HEK293 (cell line): Measurements from ENCODE around the gene ZBBX.

Source experiments
- CTCF ChIA-PET: fragments of 350-600 bp; formaldehyde crosslinking; extraction: SDS; loops from one replicate; lab custom pipeline; 2021; ENCODE audit warnings: antibody characterized with exemption; lab: Yijun Ruan, JAX
- POLR2A ChIA-PET: fragments of 300-600 bp; formaldehyde crosslinking; extraction: SDS; loops from one replicate; lab custom pipeline; 2020; ENCODE audit warnings: antibody characterized with exemption, inconsistent platforms; lab: Yijun Ruan, JAX
- H3K27ac ChIP-seq: fragments of 200-500 bp; sonication (Bioruptor generic); 2 replicates; pipeline ENCODE4 v1.5.1; 2014; ENCODE audit warnings: low read depth, low read length, control low read depth, inconsistent platforms; ENCODE audit errors: extremely low read depth
- H3K36me3 ChIP-seq, 2 experiments: fragments of 200-500 bp in 1 of 2; sonication (Bioruptor generic) in 1 of 2; 1 replicate in 1 of 2; 2 replicates in 1 of 2; pipeline ENCODE4 v1.5.1; 2014 to 2017; ENCODE audit warnings: inconsistent platforms in 2 of 2, low read length in 2 of 2; ENCODE audit not compliant: control insufficient read depth in 2 of 2, insufficient read depth in 1 of 2
- H3K4me1 ChIP-seq: fragments of 200-500 bp; sonication (Bioruptor generic); 2 replicates; pipeline ENCODE4 v1.5.1; 2014; ENCODE audit warnings: mild to moderate bottlenecking, low read length, inconsistent platforms; ENCODE audit not compliant: control insufficient read depth, insufficient read depth
- H3K4me3 ChIP-seq: 2 replicates; pipeline ENCODE4 v1.5.1; 2011; ENCODE audit warnings: low read depth, mild to moderate bottlenecking, control low read depth, low read length, moderate library complexity
- H3K9me3 ChIP-seq: fragments of 200-500 bp; sonication (Bioruptor generic); 2 replicates; pipeline ENCODE4 v1.5.1; 2014; ENCODE audit warnings: low read depth, low read length, inconsistent platforms; ENCODE audit not compliant: control insufficient read depth, insufficient read depth
- BCL11A ChIP-seq: fragments of 450-650 bp; formaldehyde crosslinking; IDR thresholded peaks from 2 replicates; pipeline ENCODE4 v1.5.1; 2016; ENCODE audit warnings: low read depth, missing biosample characterization, missing genetic modification characterization
- BCL6B ChIP-seq: fragments of 450-650 bp; formaldehyde crosslinking; IDR thresholded peaks from 2 replicates; pipeline ENCODE4 v1.5.1; 2017; ENCODE audit warnings: missing biosample characterization, missing genetic modification characterization
- MEIS1 ChIP-seq: sonication (generic); formaldehyde crosslinking; IDR thresholded peaks from 2 replicates; pipeline ENCODE4 v1.8.1; 2022; ENCODE audit warnings: missing genetic modification reagents, mild to moderate bottlenecking, borderline replicate concordance
- PRDM1 ChIP-seq: fragments of 450-650 bp; formaldehyde crosslinking; IDR thresholded peaks from 2 replicates; pipeline ENCODE4; 2016; ENCODE audit warnings: missing biosample characterization, missing genetic modification characterization
- SP2 ChIP-seq: fragments of 450-650 bp; formaldehyde crosslinking; IDR thresholded peaks from 2 replicates; pipeline ENCODE4 v1.5.1; 2016; ENCODE audit warnings: missing biosample characterization, missing genetic modification characterization
- ZNF174 ChIP-seq: fragments of 450-650 bp; formaldehyde crosslinking; IDR thresholded peaks from 2 replicates; pipeline ENCODE4 v1.5.0; 2017; ENCODE audit warnings: missing biosample characterization, mild to moderate bottlenecking, missing genetic modification characterization
- ZNF26 ChIP-seq: fragments of 450-650 bp; formaldehyde crosslinking; IDR thresholded peaks from 2 replicates; pipeline ENCODE4 v1.5.1; 2016; ENCODE audit warnings: missing biosample characterization, missing genetic modification characterization
- ZNF292 ChIP-seq: fragments of 450-650 bp; formaldehyde crosslinking; IDR thresholded peaks from 2 replicates; pipeline ENCODE4 v1.5.1; 2016; ENCODE audit warnings: low read depth, missing biosample characterization, missing genetic modification characterization, borderline replicate concordance
- ZNF488 ChIP-seq: fragments of 450-650 bp; formaldehyde crosslinking; IDR thresholded peaks from 2 replicates; pipeline ENCODE4 v1.5.1; 2016; ENCODE audit warnings: missing biosample characterization, missing genetic modification characterization
- ZNF624 ChIP-seq: fragments of 450-650 bp; formaldehyde crosslinking; IDR thresholded peaks from 2 replicates; pipeline ENCODE4 v1.5.1; 2017; ENCODE audit warnings: missing biosample characterization, missing genetic modification characterization
- ZNF629 ChIP-seq: fragments of 450-650 bp; formaldehyde crosslinking; IDR thresholded peaks from 2 replicates; pipeline ENCODE4 v1.5.1; 2017; ENCODE audit warnings: missing biosample characterization, missing genetic modification characterization
- ZNF654 ChIP-seq: fragments of 450-650 bp; formaldehyde crosslinking; IDR thresholded peaks from 2 replicates; pipeline ENCODE4 v1.5.1; 2016; ENCODE audit warnings: low read depth, missing biosample characterization, missing genetic modification characterization
- ZNF660 ChIP-seq: fragments of 450-650 bp; IDR thresholded peaks from 2 replicates; pipeline ENCODE4 v1.5.1; 2018; ENCODE audit warnings: missing biosample characterization, mild to moderate bottlenecking, missing genetic modification characterization
- ZNF785 ChIP-seq: fragments of 450-650 bp; formaldehyde crosslinking; IDR thresholded peaks from 2 replicates; pipeline ENCODE4 v1.5.1; 2016; ENCODE audit warnings: missing biosample characterization, missing genetic modification characterization
- ZSCAN30 ChIP-seq: fragments of 450-650 bp; IDR thresholded peaks from 2 replicates; pipeline ENCODE4 v1.5.1; 2018; ENCODE audit warnings: missing biosample characterization, mild to moderate bottlenecking, missing genetic modification characterization, moderate library complexity
- TF ChIP-seq, protein P1 (sequence below): fragments of 450-650 bp; formaldehyde crosslinking; IDR thresholded peaks from 2 replicates; pipeline ENCODE4 v1.5.1; 2016; ENCODE audit warnings: missing biosample characterization, missing genetic modification characterization
- TF ChIP-seq, protein P2 (sequence below): fragments of 450-650 bp; formaldehyde crosslinking; IDR thresholded peaks from 2 replicates; pipeline ENCODE4 v1.5.1; 2016; ENCODE audit warnings: missing biosample characterization, missing genetic modification characterization
- TF ChIP-seq, protein P3 (sequence below): fragments of 450-650 bp; formaldehyde crosslinking; IDR thresholded peaks from 2 replicates; pipeline ENCODE4 v1.5.1; 2016; ENCODE audit warnings: missing biosample characterization, missing genetic modification characterization

ZBBX gene

GRCh38 chr3:167406876-167407492 lies 26.9 kb upstream of the ZBBX start:
- CTCF ChIA-PET: interaction anchor here (0.8 to 2.0 kb wide), 5 partner anchors 278 to 633 kb away, joined by 3 to 9 read pairs (median 5); no protein-coding TSS in a partner anchor
- POLR2A ChIA-PET: no interaction called here

DNA sequence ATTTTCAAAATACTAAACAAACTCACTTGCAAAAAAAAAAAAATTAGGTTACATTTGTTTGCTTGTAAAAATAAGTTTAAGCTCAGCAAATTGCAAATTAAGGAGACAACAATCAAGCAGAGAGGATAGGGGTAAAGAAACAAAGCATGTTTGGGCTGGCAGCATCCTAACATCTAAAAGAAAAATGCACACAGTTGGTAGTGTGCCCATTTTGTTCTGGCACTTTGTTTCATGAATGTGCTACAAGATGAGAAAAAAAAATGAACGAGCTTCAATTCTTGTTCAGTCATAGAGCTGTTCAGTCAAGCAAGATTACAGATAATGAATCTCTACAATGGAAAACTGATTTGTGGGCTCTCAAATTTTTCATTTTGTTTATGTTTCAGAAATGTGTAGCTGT lies 17.7 kb upstream of the ZBBX start:
- Histone ChIP-seq H3K9me3 (no peaks in the 10 kb centered on the region), H3K27ac (no peak overlapping the region), H3K36me3 (no peaks in the 10 kb centered on the region)
- POLR2A ChIA-PET: no interaction called here
- TF ChIP-seq SP2 (tag by site-specific recombination) (no peak), ZNF26 (tag by site-specific recombination) (no peak), ZSCAN30 (no peak), ZNF624 (tag by site-specific recombination) (no peak), ZNF785 (tag by site-specific recombination) (no peak), ZNF174 (tag by site-specific recombination) (no peak), ZNF629 (no peak), BCL11A (tag by site-specific recombination) (no peak), ZNF292 (no peak), BCL6B (tag by site-specific recombination) (no peak), MEIS1 (CRISPR knock-in tag) (no peak)
- TF ChIP-seq, protein P1, sequence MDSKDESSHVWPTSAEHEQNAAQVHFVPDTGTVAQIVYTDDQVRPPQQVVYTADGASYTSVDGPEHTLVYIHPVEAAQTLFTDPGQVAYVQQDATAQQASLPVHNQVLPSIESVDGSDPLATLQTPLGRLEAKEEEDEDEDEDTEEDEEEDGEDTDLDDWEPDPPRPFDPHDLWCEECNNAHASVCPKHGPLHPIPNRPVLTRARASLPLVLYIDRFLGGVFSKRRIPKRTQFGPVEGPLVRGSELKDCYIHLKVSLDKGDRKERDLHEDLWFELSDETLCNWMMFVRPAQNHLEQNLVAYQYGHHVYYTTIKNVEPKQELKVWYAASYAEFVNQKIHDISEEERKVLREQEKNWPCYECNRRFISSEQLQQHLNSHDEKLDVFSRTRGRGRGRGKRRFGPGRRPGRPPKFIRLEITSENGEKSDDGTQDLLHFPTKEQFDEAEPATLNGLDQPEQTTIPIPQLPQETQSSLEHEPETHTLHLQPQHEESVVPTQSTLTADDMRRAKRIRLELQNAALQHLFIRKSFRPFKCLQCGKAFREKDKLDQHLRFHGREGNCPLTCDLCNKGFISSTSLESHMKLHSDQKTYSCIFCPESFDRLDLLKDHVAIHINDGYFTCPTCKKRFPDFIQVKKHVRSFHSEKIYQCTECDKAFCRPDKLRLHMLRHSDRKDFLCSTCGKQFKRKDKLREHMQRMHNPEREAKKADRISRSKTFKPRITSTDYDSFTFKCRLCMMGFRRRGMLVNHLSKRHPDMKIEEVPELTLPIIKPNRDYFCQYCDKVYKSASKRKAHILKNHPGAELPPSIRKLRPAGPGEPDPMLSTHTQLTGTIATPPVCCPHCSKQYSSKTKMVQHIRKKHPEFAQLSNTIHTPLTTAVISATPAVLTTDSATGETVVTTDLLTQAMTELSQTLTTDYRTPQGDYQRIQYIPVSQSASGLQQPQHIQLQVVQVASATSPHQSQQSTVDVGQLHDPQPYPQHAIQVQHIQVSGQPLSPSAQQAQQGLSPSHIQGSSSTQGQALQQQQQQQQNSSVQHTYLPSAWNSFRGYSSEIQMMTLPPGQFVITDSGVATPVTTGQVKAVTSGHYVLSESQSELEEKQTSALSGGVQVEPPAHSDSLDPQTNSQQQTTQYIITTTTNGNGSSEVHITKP (tag by site-specific recombination): no peak
- TF ChIP-seq, all 188 proteins: peak for 0
- CTCF ChIA-PET: no interaction called here
- no peaks in the 10 kb centered on the region for H3K4me1 ChIP-seq
- no peak overlapping the region for H3K4me3 ChIP-seq

More at GRCh38 chr3:167406876-167407492, 26.9 kb upstream of the ZBBX start:
- Histone ChIP-seq H3K27ac (no peak overlapping the region), H3K4me3 (no peak overlapping the region), H3K9me3 (no peaks in the 10 kb centered on the region), H3K36me3 (no peaks in the 10 kb centered on the region), H3K4me1 (no peaks in the 10 kb centered on the region)
- TF ChIP-seq ZNF488 (tag by site-specific recombination) (no peak), ZNF660 (tag by site-specific recombination) (peak; percentile 63; the same call in 1 of the 2 replicates), PRDM1 (tag by site-specific recombination) (0 out of 2 replicates have a peak, but pooled peaks have one; percentile 17), ZNF654 (tag by site-specific recombination) (peak; percentile 58)
- TF ChIP-seq, protein P2, sequence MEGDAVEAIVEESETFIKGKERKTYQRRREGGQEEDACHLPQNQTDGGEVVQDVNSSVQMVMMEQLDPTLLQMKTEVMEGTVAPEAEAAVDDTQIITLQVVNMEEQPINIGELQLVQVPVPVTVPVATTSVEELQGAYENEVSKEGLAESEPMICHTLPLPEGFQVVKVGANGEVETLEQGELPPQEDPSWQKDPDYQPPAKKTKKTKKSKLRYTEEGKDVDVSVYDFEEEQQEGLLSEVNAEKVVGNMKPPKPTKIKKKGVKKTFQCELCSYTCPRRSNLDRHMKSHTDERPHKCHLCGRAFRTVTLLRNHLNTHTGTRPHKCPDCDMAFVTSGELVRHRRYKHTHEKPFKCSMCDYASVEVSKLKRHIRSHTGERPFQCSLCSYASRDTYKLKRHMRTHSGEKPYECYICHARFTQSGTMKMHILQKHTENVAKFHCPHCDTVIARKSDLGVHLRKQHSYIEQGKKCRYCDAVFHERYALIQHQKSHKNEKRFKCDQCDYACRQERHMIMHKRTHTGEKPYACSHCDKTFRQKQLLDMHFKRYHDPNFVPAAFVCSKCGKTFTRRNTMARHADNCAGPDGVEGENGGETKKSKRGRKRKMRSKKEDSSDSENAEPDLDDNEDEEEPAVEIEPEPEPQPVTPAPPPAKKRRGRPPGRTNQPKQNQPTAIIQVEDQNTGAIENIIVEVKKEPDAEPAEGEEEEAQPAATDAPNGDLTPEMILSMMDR (tag by site-specific recombination): peak; percentile 32; the same call in 1 of the 2 replicates
- TF ChIP-seq, protein P3, sequence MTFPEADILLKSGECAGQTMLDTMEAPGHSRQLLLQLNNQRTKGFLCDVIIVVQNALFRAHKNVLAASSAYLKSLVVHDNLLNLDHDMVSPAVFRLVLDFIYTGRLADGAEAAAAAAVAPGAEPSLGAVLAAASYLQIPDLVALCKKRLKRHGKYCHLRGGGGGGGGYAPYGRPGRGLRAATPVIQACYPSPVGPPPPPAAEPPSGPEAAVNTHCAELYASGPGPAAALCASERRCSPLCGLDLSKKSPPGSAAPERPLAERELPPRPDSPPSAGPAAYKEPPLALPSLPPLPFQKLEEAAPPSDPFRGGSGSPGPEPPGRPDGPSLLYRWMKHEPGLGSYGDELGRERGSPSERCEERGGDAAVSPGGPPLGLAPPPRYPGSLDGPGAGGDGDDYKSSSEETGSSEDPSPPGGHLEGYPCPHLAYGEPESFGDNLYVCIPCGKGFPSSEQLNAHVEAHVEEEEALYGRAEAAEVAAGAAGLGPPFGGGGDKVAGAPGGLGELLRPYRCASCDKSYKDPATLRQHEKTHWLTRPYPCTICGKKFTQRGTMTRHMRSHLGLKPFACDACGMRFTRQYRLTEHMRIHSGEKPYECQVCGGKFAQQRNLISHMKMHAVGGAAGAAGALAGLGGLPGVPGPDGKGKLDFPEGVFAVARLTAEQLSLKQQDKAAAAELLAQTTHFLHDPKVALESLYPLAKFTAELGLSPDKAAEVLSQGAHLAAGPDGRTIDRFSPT: no peak
